Stimulated activated naive CD4-positive, alpha-beta T cell treated with Interleukin-2 at 50 U/mL for 16 hours (primary cell): ENCODE data around the gene SFXN5.

Experiments
- DNase-seq: peaks from one replicate; lab custom pipeline; 2025; lab: John Stamatoyannopoulos, UW

SFXN5 gene

DNA sequence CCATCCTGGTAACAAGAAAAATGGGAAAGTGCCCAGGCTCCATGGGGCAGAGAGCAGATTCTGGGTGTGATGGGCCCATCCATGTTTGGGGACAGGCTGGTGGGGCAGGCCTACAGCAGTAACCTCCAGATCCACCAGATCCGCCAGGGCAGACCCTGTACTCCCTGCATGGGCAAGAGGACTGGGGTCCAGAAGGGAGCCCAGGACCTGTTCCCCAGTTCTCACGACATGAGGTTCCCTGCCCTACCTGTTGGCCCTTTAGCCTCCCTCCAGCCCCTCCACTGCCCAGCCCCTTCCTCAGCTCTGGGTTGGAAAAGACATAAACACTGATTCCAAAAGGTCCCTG is 115.5 kb downstream of the SFXN5 start:
- no peak for DNase-seq

DNA sequence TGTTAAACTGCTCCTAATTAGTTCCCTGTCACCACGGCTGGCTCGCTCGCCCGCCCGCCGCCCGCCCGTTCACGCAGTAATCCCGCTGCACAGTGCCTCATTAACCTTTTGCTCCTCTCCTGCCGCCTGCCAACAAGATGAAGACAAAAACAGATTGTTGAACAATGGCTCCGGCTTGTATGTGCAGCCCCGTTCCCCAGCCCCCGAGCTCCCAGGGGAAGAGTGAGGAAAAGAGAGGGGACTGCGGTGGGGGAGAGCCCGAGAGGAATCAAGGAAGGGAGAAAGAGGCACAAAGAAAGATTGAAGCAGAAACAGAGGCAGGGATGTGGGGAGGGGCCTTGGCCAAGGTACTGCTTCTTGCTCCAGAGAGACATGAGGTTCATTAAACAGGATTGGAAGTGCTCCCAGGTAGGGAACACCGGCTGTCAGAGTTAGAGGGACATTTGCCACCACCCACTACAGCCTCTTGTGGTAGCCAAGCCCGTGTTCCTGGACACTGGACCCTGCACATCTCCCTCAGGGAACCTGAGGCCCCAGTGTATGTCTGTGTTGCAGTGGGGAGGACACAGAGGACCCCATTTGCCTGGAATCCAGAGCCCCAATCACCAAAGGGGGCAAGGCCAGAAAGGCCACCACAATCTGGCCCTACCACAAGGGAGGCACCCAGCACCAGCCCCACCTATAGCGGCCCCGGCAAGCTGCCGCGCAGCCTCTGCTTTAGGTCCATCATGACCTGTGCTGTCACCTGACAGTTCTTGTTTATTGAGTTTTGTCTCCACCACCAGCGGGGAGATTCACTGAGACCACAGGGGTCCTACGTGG is 116.1 kb downstream of the SFXN5 start:
- DNase-seq, result no peak

DNA sequence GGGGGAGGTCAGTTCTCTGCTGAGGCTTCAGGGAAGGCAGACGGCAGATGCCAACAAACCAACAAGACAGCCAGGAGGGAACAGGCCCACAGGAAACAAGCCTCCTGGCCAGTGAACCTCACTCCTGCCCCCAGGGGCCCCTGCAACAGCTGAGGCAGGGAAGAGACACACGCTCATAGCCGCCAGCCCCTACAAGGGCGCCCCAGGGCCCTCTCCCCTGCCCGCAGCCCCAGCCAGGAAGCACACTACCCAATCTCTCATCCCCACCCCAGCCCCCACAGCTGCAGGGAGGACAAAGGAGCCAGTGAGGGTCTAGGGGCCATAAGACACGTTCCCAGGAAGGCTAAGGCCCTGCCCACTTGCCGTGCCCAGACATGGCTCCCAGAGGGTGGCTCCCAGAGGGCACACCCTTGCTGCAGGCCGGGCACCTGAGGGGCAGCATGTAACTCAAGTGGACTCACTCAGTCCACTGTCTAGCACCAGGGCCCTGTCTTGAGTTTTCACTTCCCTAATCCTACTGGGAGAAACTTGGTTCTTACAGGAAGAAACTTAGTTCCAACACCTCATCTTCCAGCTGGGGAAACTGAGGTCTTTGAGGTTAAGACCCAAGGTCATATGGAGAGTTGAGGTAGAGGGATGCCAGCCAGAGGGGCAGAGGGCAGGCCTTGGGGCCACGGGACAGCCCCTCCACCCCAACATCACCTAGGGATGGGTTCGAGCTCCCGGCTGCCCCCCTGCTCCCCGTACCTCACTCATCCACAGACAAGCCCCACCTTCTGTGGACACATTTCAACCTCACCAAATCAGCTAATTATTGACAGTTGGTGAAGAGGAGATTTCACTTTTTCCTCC is 116.9 kb downstream of the SFXN5 start:
- DNase-seq, result no peak

DNA sequence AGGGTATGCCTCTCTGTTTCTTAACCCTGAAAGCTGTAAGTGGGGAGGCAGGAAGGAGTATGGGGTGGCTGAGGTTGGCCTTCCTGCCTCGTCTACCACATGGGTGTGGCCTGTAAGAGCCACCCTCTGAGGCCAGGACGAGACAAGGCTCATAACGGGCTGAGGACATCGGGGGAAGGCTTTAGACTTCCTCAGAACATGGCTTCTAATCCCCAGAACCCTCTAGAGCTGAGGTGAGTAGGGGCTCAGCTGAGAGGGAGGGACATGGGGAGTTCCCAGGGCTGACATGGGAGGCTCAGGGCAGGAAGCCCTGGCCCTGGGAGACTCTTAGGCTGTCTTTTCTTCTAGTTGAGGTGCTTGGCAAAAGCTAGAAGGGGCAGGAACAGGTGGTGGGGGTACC is 117.5 kb downstream of the SFXN5 start:
- DNase-seq, result no peak

DNA sequence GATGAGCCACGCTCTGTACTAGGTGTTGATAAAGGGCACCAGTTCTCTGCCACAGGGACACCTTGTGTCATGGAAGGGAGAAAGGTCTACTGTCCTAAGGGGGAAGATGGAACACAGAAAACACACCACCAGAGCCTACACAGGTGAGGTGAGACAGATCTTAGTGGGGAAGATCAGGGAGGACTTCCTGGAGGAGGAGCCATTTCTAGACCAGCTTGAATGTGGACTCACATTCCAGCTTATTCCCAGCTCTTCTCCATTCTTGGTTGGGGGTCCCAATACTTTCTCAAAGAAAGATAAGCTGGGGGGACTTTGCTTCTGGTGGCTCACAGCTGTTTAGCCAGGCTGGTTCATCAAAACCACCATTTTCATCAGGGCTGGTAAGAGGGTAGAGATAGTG is 118.0 kb downstream of the SFXN5 start:
- DNase-seq, result no peak

DNA sequence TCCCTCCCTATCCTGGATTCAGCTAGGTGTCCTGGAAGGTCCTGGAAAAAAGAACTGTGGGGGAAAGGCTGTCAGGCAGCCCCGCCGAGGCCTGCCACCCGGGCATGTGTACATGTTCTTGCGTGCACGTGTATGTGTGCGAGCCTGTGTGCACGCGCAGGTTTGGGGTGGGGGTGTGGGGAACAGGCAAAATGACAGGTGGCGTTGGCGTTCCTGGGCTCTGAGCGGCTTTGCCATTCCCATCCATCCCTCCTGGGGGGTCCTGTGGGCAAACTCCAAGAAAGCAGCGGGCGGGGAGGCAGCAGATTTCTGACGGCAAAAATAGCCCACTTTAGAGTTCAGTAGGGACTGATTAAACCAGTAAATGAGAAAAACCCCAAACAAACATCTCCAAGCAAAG is 118.6 kb downstream of the SFXN5 start:
- no peak for DNase-seq

DNA sequence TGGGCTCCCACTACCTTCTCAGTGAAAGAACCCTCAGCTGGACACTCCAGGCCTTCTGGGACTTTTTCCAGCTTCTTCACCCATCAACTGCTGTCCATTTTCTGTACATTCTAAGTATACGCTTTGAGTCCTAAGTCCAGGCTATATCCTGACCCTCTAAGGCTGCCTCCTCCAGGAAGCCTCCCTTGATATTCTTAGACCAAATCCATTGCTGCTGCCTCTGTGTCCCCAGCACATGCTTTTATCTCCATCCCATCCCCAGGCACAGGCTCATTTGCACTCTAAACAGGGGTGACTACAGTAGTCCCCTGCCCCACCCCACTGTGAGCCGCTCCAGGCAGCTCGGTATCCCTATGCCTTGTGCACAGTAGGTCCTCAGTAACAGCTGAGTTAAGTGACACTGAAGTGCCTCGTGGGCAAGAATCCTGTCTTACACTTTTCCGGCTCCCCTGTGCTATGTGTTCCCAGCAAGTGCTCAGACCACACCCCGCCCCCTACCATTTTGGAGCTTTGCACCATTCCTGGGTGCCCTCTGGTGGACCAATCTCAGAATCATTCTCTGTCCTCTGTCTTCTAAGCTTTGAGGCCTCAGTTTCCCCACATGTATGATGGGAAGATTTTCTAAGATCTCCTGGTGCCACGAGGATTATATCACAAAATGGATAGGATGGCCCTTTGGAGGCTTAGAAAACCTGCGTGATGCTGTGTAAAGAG is 119.2 kb downstream of the SFXN5 start:
- DNase-seq, result no peak

DNA sequence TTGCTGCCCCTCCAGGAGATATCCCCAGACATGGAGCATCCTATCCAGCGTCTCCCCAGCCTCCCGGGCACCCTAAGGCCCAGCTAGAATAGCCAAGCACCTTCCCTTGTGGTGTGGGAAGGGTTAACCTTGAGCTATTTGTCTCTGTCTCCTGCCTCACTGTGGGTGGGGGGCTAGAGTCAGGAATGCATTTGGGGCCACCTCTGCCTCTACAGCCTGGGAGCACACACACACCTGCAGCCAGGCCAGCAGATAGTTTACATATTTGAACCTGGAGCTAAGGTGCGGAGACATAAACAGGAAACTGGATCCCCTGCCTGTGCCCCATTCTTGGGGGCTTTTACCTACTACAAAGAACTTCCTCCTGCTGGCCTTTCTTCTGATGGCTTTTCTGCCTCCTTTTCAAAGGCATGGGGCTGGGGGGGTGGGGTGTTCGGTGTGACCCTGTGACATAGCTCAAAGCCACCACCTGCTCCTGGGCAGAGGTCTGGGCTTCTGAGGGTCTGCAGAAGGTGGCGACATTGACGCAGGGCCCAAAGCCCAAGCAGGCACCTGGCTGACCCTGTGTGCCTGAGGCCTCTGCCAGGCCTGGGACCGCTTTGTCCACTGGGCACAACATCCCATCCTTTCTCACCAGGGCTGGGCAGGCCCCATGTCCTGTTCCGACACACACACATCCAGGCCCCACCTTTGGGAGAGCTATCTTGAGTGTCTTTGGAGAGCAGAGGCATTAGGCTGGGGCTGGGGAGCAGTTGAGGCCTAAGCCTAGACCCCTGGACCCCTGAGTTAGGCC is 120.0 kb downstream of the SFXN5 start:
- DNase-seq, result no peak

DNA sequence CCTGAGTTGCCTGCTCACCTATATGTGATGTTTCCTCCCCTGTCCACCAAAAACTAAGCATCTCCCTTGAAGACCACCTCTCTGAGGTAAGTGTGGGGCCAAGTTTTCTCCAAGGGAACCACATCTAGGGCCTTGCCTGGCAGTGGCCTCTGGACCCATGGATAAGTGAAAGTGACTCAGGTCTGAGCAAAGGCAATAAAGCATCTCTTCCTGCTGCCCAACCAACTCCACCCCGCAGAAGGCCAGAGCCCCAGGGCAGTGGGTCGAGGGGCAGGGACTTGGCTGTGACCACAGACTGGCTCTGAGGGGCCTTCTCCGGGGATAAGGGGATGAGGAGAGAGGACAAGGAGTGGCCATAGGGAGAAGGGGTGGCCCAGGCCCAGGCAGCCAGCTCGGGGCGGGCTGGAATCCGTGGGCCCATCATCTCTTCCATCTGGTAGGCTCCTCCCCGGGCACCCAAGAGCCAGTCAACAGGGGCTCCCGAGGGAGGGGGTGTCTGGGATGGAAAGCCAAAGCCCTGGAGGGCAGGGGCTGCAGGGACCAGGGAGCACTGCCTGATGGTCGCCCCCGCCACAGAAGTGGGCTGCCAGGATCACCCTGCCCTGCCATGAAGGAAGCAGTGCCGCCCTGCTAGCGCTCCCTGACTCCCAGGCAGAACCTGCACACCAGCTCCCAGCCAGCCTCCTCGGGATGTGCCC is 120.8 kb downstream of the SFXN5 start:
- no peak for DNase-seq

DNA sequence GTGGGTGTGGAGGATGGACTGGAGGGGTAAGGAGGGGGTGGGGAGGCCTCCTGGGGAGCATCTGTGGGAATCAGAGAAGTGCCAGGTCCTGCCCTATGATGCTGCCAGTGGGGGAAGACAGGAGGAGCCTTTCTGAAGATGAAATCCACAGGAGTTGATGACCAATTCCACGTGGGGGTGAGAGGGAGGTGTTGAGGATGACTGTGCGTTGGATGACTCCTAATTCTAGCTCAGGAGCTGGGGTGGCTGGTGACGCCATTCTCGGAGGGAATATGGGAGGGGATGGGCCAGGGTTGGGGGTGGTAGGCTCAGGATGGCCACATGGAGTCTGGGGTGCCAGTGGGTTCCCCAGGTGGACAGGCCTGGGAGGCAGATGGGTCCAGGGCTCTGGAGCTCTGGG is 121.9 kb downstream of the SFXN5 start:
- no peak for DNase-seq

DNA sequence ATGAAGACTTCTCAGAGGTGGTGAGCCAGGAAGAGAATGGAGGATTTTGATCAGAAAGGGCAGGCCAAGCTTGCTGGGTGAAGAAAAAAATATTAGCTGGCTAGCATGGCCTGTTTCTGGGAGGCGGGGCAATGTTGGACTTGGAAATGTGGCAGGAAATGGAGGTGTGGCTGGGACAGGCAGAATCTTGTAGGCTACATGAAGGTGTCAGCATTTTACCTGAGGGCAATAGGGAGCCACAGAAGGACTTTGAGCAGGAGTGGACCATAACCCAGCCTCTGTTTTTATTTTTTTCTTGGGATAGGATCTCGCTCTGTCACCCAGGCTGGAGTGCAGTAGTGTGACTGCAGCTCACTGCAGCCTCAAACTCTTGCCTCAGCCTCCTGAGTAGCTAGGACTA is 122.5 kb downstream of the SFXN5 start:
- DNase-seq, result no peak

DNA sequence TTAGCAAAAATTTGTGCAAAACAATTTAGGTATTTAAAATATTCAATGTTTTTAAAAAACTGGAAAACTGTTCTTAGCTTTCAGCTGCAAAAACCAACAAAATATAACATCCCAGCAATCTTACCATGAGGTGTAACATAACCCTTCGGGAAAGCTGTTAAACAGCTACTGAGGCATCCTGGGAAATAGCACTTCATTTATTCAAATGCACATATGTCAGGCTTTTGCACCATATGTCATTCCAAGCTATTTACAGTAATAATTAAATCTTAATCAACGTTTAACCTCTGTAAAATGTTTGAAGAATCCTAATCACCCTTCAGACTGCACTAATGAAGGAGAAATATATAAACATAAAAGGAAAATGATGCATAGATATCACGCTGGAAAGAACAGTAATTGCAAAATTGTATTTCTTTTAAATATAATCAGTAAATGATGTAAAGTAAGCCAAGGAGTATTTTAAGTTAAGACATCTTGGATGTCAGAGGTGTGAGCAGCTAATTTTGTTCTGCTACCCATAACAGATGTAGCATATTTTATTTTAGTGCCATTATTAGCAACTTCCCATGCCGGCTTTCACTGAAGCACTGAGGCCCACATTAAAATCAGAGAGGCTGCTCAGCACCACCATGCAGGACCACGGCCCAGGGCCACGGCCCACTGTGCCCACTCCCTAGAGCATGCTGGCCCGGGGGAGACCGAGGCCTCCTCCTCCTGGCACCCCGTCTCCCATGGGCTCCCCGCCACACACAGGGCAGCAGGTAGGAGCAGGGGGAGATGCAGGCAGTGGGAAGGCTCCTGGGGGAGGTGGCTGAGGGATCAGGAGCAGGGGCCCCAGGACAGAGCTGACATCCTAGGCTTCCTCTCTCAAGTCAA is 123.3 kb downstream of the SFXN5 start:
- no peak for DNase-seq

DNA sequence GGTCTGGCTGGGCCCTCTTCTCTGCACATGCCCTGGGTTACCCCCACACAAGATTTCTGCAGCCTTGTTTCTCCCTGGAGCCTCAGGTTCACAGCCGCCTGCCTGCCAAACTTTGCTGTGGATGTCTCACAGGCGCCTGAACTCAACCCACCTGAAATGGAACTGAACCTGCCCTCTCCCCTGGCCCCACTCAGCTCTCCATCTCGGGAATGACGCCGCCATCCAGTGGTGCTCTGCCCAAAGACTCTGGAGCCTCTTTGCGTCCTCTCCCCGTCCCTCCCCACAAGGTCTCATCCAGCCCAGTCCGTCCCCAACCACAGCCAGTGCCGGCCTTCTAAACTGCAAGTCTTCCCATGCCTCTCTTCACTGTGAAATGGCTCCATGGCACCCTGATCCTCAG is 125.0 kb downstream of the SFXN5 start:
- DNase-seq, result no peak

DNA sequence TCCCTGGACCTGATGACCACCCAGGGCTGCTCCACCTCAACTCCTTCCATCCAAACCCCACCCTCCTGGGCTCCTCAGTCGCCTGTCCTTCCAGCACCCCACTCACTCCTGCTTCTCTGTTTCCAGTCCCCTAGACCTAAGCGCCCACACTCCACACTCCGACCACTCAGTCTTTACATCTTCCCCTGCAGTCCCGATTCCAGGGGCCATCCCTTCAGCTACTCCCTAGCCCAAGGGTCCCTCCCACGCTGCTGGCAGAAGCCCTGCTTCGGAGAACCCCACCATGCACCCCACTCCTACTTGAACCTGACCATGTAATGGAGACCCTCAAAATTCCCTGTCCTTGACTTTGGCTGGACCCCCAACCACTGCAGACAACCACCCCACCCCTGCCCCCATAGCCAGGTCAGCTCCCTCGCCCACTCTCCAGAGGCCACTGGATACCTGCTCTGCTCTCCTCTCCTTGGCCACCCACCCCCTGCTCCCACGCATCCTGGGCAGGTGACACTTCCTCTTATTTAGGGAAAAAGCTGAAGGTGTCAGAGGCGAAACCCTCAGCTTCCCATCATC is 126.0 kb downstream of the SFXN5 start:
- no peak for DNase-seq

DNA sequence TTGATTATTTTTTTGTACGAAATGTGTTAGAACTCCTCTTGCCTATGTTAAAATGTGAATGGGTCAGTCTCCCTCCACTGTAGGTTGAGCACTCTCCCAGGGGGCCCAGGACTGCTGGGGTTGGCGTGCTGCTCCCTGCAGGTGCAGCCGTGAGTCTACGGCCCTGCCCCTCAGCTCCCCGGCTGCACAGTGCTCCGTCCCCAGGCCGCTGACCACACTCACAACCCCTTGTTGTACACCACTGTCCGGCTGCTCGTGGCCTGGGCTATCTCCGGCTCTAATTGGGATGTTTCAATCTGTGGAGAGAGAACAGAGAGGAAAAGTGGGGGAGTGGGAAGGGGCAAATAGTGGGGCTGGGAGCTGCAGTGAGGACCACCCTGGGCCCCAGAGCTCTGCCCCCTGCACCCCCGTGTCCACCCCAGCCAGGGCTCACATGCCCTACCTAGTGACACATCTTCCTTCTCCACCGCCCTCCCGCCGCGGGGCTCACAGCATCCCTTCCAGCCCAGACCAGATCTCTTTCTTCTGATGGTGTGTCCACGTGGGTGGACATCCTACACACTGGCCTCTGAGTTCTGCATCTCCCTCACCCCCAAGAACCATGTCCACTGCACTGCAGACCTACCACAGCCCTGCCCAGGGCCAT is 126.6 kb downstream of the SFXN5 start:
- no peak for DNase-seq

DNA sequence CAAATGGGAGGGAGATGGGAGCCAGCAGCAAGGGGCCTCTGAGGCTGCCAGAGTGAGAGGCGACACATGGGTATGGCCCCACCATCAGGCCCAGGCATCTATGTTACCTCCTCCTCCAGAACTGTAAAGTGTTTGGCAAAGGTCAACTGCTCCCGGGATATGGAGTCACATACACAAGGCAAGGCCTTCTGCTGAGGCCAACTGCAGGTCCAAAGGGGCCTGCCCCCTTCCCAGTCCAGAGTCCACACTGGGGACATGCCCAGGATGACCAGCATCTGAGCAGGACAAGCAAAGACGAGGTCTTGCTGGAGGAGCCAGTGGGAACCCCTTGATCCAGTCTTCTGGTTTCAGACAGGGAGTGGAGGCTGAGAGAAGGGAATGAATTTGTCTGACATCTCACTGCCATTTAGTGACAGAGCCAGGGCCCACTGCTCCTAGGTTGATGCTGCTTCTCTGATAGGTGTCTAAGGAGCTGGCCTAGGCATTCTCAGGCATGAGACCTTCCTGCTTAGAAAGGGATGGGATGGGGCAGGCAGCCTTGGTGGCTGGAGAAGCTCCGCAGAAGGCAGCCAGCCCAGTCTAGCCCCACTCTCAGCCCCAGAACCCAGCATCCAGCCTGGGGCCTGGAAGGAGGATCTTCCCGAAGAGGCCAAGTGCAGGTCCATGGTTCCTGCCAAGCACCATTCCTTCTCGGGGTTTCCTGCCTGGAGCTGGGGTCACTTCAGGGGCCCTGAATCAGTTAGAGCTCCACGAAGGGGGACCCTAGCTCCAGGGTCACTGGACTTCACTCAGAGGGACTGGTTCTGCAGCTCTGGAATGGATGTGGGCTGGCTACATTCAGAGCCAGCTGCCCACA is 127.7 kb downstream of the SFXN5 start:
- DNase-seq, result no peak

DNA sequence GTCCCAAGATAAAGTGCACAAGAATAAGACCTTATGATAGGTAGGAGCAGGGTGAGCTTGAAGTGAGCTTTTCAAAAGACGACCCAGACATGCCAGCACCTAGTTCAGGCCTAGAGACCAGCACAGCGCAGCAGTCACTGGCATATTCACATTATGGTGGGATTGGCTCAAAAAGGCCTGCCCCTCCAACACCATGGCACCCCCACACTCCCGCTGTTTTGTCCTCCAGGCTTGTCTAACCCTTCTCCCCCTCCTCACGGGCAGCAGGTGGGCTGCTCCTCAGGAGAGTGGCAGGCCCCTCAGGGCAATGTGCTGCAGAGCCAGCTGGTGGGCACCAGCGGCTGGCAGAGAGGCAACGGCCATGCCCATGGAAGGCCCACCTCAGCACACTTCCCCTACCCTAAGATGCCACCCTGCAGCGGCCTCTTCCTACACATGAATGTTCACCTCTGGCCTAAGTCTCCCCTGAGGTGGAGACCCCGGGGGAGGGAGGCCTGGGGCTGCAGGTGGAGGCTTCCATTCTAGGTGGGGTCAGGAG is 128.6 kb downstream of the SFXN5 start:
- no peak for DNase-seq

DNA sequence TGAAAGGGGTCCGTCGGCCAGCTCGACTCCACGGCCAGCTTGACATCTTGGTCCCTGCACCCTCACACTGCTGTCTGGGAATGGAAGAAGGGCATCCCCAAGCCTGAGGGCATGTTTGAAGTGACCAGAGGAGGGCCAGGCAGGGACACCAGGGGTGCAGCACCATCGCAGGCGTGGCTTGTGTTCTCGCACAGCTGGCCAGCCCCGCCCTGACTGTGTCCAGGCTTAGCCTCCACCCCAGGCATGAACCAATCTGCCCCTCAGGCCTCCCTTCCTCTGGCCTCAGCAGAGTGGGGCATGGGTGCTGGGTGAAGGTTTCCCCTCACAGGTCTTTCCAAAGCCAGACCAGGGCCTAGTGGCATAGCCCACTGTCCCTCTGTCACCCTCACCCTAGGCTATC is 129.2 kb downstream of the SFXN5 start:
- no peak for DNase-seq
